Measurements from ENCODE around the gene ACSS2.

Gene ACSS2

DNA sequence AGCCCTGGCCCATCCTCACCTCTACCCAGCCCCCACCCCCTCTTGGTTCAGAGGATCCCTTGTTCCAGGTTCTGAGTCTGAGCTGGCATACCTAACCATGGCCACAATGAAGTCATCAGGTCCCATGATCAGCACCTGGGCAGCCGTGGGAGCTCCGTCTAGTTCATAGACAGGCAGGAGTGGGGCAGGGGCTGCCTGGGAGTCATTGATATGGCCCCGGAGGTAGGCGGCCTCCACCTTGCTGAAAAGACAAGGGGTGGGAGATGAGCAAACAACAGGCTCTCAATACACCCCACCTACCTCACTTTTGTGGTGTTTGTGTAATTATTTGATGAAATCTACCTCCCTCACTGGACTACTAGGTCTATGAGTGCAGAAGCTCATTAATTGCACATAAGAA is 24.1 kb upstream of the ACSS2 start:
- no peaks in the 10 kb centered on the region for H3K27me3 ChIP-seq (replicated peaks; ENCODE audit: insufficient read depth, low read length)
- no peak overlapping the region for H2AFZ ChIP-seq (ENCODE audit: low read length)
- DNase-seq: no peak
- no peak overlapping the region for H3K4me2 ChIP-seq (ENCODE audit: low read depth, low read length)
- H4K20me1 ChIP-seq (ENCODE audit: insufficient read depth, low read length): no peaks in the 10 kb centered on the region
- H3K4me3 ChIP-seq (ENCODE audit: low read length): no peak overlapping the region
- no peak overlapping the region for H3K27ac ChIP-seq (ENCODE audit: low read length)
- H3K79me2 ChIP-seq (ENCODE audit: low read length): no peaks in the 10 kb centered on the region
- H3K4me1 ChIP-seq (ENCODE audit: low read length): no peaks in the 10 kb centered on the region
- H3K9ac ChIP-seq (ENCODE audit: low read length): no peak overlapping the region
- no peaks in the 10 kb centered on the region for H3K9me3 ChIP-seq (replicated peaks; ENCODE audit: insufficient read depth, low read length)
- TF ChIP-seq, protein P1, sequence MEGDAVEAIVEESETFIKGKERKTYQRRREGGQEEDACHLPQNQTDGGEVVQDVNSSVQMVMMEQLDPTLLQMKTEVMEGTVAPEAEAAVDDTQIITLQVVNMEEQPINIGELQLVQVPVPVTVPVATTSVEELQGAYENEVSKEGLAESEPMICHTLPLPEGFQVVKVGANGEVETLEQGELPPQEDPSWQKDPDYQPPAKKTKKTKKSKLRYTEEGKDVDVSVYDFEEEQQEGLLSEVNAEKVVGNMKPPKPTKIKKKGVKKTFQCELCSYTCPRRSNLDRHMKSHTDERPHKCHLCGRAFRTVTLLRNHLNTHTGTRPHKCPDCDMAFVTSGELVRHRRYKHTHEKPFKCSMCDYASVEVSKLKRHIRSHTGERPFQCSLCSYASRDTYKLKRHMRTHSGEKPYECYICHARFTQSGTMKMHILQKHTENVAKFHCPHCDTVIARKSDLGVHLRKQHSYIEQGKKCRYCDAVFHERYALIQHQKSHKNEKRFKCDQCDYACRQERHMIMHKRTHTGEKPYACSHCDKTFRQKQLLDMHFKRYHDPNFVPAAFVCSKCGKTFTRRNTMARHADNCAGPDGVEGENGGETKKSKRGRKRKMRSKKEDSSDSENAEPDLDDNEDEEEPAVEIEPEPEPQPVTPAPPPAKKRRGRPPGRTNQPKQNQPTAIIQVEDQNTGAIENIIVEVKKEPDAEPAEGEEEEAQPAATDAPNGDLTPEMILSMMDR (IDR thresholded peaks at IDR 0.05; ENCODE audit: low read length): no peak
- TF ChIP-seq EZH2 (optimal IDR thresholded peaks at IDR 0.05; ENCODE audit: low read depth, low read length): no peak
- TF ChIP-seq EZH2phosphoT487 (IDR thresholded peaks at IDR 0.05; ENCODE audit: low read length): no peak
- H3K36me3 ChIP-seq (replicated peaks; ENCODE audit: insufficient read depth, low read length): no peaks in the 10 kb centered on the region
- no peaks in the 10 kb centered on the region for H3F3A ChIP-seq (ENCODE audit: insufficient read depth, low read length)
- no peaks in the 10 kb centered on the region for H3K9me2 ChIP-seq (replicated peaks; ENCODE audit: insufficient read depth, low read length)

DNA sequence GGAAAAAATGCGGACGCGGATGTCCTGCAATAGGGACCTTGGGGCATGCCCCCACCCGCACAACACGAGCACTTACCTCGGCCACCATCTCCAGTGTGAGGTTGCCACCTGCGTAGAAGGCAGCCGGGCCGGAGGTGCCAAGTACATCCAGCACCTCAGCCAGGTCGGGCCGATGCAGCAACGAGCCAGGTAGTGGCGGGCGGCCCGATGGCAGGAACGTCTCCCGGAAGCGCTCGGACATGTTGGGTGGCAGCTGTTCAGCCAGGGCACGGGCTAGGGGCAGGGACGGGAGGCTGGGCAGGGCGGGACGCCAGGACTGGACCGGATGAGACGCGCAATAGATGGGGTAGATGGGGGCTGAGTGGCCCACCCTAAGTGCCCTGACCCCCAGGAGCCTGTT is 17.0 kb upstream of the ACSS2 start:
- Histone ChIP-seq H2AFZ (ENCODE audit: low read length) (no peak overlapping the region), H3F3A (ENCODE audit: insufficient read depth, low read length) (no peaks in the 10 kb centered on the region), H3K36me3 (replicated peaks; ENCODE audit: insufficient read depth, low read length) (no peaks in the 10 kb centered on the region), H3K9me3 (replicated peaks; ENCODE audit: insufficient read depth, low read length) (no peaks in the 10 kb centered on the region), H3K79me2 (ENCODE audit: low read length) (no peaks in the 10 kb centered on the region), H3K9ac (ENCODE audit: low read length) (no peak overlapping the region), H3K4me1 (ENCODE audit: low read length) (no peaks in the 10 kb centered on the region), H3K27me3 (replicated peaks; ENCODE audit: insufficient read depth, low read length) (no peaks in the 10 kb centered on the region), H3K9me2 (replicated peaks; ENCODE audit: insufficient read depth, low read length) (no peaks in the 10 kb centered on the region), H3K4me3 (ENCODE audit: low read length) (no peak overlapping the region), H3K27ac (ENCODE audit: low read length) (no peak overlapping the region), H3K4me2 (ENCODE audit: low read depth, low read length) (no peak overlapping the region), H4K20me1 (ENCODE audit: insufficient read depth, low read length) (no peaks in the 10 kb centered on the region)
- DNase-seq: no peak
- TF ChIP-seq, protein P1 (IDR thresholded peaks at IDR 0.05; ENCODE audit: low read length): no peak
- no peak for TF ChIP-seq EZH2 (optimal IDR thresholded peaks at IDR 0.05; ENCODE audit: low read depth, low read length)
- no peak for TF ChIP-seq EZH2phosphoT487 (IDR thresholded peaks at IDR 0.05; ENCODE audit: low read length)

DNA sequence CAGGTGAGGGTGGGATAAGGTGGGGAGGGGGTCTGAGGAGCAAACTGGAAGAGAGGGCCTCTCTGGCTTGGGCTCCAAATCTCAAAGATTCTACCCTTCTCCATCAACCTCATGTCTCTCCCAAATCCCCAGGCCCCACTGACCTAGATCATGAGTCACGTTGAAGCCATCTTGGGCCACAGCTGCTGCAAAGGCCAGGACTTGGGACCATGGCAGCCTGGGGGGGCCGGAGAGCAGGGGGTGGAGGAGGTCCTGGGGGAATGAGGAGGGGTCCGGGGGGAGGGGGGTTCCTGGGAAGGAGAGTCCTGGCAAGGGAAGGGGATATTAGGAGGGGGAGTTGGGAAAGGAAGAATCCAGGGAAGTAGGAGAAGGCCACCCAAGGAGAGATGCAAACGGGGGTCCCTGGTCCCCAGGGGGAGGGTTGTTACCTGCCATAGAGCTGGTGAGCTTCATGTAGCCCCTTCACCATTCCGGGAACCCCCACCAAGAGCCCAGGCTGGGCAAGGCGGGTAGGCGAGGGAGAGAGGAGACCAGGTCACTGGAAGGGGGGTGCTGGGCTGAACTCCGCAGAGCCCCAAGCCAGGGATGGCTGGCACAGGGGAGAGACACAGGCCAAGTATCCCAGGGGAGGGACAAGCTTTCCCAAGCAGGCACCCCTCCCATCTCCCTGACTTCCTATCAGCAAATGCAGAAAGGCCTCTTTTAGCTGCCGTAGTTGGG is 16.4 kb upstream of the ACSS2 start:
- Histone ChIP-seq H4K20me1 (ENCODE audit: insufficient read depth, low read length) (no peaks in the 10 kb centered on the region), H3K4me3 (ENCODE audit: low read length) (no peak overlapping the region), H2AFZ (ENCODE audit: low read length) (no peak overlapping the region), H3K36me3 (replicated peaks; ENCODE audit: insufficient read depth, low read length) (no peaks in the 10 kb centered on the region), H3F3A (ENCODE audit: insufficient read depth, low read length) (no peaks in the 10 kb centered on the region), H3K4me2 (ENCODE audit: low read depth, low read length) (no peak overlapping the region), H3K27me3 (replicated peaks; ENCODE audit: insufficient read depth, low read length) (no peaks in the 10 kb centered on the region), H3K9me3 (replicated peaks; ENCODE audit: insufficient read depth, low read length) (no peaks in the 10 kb centered on the region), H3K27ac (ENCODE audit: low read length) (no peak overlapping the region), H3K4me1 (ENCODE audit: low read length) (no peaks in the 10 kb centered on the region), H3K79me2 (ENCODE audit: low read length) (no peaks in the 10 kb centered on the region), H3K9me2 (replicated peaks; ENCODE audit: insufficient read depth, low read length) (no peaks in the 10 kb centered on the region), H3K9ac (ENCODE audit: low read length) (no peak overlapping the region)
- no peak for DNase-seq
- TF ChIP-seq, protein P1 (IDR thresholded peaks at IDR 0.05; ENCODE audit: low read length): no peak
- TF ChIP-seq EZH2phosphoT487 (IDR thresholded peaks at IDR 0.05; ENCODE audit: low read length): no peak
- TF ChIP-seq EZH2 (optimal IDR thresholded peaks at IDR 0.05; ENCODE audit: low read depth, low read length): no peak
